B cell (primary cell): ENCODE data around the gene CLK1. TPM values are rescaled to one million over a fixed set of nuclear protein-coding genes. Genes with fewer than 3 reads are reported as not detected.

ENCODE experiments used
- ATAC-seq: fragments of 200-7000 bp; cut with Tn5 transposase; one replicate; pipeline ENCODE4 v1.10.0; 2021; ENCODE audit warnings: low read depth, mild to moderate bottlenecking, moderate number of reproducible peaks, moderate library complexity
- CTCF ChIA-PET: fragments of 350-600 bp; sonication (Branson Sonifier 250); formaldehyde crosslinking; loops from one replicate; lab custom pipeline; 2021; ENCODE audit warnings: antibody characterized with exemption, inconsistent platforms; lab: Charles Lee
- POLR2A ChIA-PET: fragments of 350-600 bp; sonication (Branson Sonifier 250); formaldehyde crosslinking; loops from one replicate; lab custom pipeline; 2021; ENCODE audit warnings: antibody characterized with exemption; lab: Charles Lee
- DNase-seq: peaks from one replicate; pipeline ENCODE4 v3.0.0; 2013
- H2AFZ ChIP-seq: 2 replicates; pipeline ENCODE4 v1.6.1; 2012; ENCODE audit warnings: mild to moderate bottlenecking, low read depth, low read length; ENCODE audit not compliant: insufficient read depth, poor library complexity, severe bottlenecking
- H3K27ac ChIP-seq, 2 donors: 1 replicate in 1 of 2; 2 replicates in 1 of 2; pipeline ENCODE4 v1.5.1; 2012 to 2013; ENCODE audit warnings: low read length in 2 of 2, mild to moderate bottlenecking in 2 of 2, moderate library complexity in 1 of 2
- H3K27me3 ChIP-seq, 4 experiments: fragments of 200-600 bp in 1 of 4; sonication (generic) in 1 of 4; replicated peaks in 1 of 4; 1 replicate in 2 of 4; 2 replicates in 2 of 4; pipeline versions ENCODE4 v1.6.1 to v1.7.0; 2013 to 2016; ENCODE audit warnings: low read length in 3 of 4, mild to moderate bottlenecking in 2 of 4, mixed read lengths in 1 of 4, moderate library complexity in 1 of 4; ENCODE audit not compliant: insufficient read depth in 4 of 4, control insufficient read depth in 3 of 4; ENCODE audit errors: control extremely low read depth in 1 of 4
- H3K36me3 ChIP-seq, 2 experiments: replicated peaks in 1 of 2; 1 replicate in 1 of 2; 2 replicates in 1 of 2; pipeline versions ENCODE4 v1.6.1 to v1.7.1; 2013; ENCODE audit warnings: low read length in 1 of 2; ENCODE audit not compliant: insufficient read depth in 2 of 2, control insufficient read depth in 1 of 2; ENCODE audit errors: control extremely low read depth in 1 of 2, extremely low read depth in 1 of 2
- H3K4me1 ChIP-seq, 2 donors: fragments of 200-600 bp in 1 of 2; sonication (generic) in 1 of 2; 1 replicate in 1 of 2; 2 replicates in 1 of 2; pipeline versions ENCODE4 v1.5.1 to v1.6.1; 2013 to 2017; ENCODE audit warnings: low read length in 2 of 2; ENCODE audit not compliant: control insufficient read depth in 2 of 2, insufficient read depth in 2 of 2
- H3K4me2 ChIP-seq: replicated peaks from 2 replicates; pipeline ENCODE3; 2012; ENCODE audit warnings: mild to moderate bottlenecking, low read depth, low read length; ENCODE audit not compliant: poor library complexity, severe bottlenecking
- H3K4me3 ChIP-seq, 5 experiments: fragments of 200-600 bp in 1 of 5; sonication (generic) in 1 of 5; 1 replicate in 3 of 5; 2 replicates in 2 of 5; pipeline versions ENCODE4 v1.5.1 to v1.7.0; 2011 to 2016; ENCODE audit warnings: low read length in 4 of 5, mild to moderate bottlenecking in 4 of 5, low read depth in 2 of 5, control low read depth in 1 of 5, moderate library complexity in 1 of 5; ENCODE audit not compliant: insufficient read depth in 1 of 5; ENCODE audit errors: control extremely low read depth in 1 of 5, extremely low read depth in 1 of 5
- H3K79me2 ChIP-seq: fragments of 200-600 bp; sonication (generic); one replicate; pipeline ENCODE4 v1.6.0; 2016; ENCODE audit warnings: low read length; ENCODE audit not compliant: control insufficient read depth, insufficient read depth
- H3K9ac ChIP-seq: fragments of 200-600 bp; sonication (generic); 2 replicates; pipeline ENCODE4 v1.6.1; 2017; ENCODE audit warnings: mild to moderate bottlenecking, low read length, moderate library complexity
- H3K9me3 ChIP-seq, 3 donors: one replicate each; pipeline versions ENCODE4 v1.6.1 to v1.7.1; 2013; ENCODE audit warnings: low read length in 2 of 3; ENCODE audit not compliant: control insufficient read depth in 2 of 3, insufficient read depth in 1 of 3; ENCODE audit errors: control extremely low read depth in 1 of 3
- H4K20me1 ChIP-seq: 2 replicates; pipeline ENCODE4 v1.6.0; 2012; ENCODE audit warnings: mild to moderate bottlenecking, low read length; ENCODE audit not compliant: insufficient read depth, control insufficient read depth, poor library complexity, severe bottlenecking
- H3K27ac Mint-ChIP-seq: one replicate; pipeline ENCODE4 v1.8.0; 2021; ENCODE audit warnings: mixed read lengths
- H3K27me3 Mint-ChIP-seq: one replicate; pipeline ENCODE4 v1.8.0; 2021; ENCODE audit warnings: mixed read lengths
- H3K4me1 Mint-ChIP-seq: one replicate; pipeline ENCODE4 v1.8.0; 2021; ENCODE audit warnings: mixed read lengths
- H3K4me3 Mint-ChIP-seq: one replicate; pipeline ENCODE4 v1.8.0; 2021; ENCODE audit warnings: mixed read lengths
- H3K9me3 Mint-ChIP-seq: one replicate; pipeline ENCODE4 v1.8.0; 2022; ENCODE audit warnings: mixed read lengths; ENCODE audit not compliant: insufficient read depth
- CTCF ChIP-seq: fragments of 200-600 bp; IDR thresholded peaks from one replicate; pipeline ENCODE4 v1.8.0; 2022; ENCODE audit warnings: antibody characterized with exemption, mild to moderate bottlenecking
- EZH2 ChIP-seq: IDR thresholded peaks from 2 replicates; pipeline ENCODE4 v1.6.1; 2012; ENCODE audit warnings: borderline replicate concordance, low read depth, mild to moderate bottlenecking, moderate library complexity, low read length; ENCODE audit not compliant: insufficient read depth, poor library complexity, severe bottlenecking
- WGBS: methylation state at CpG from one replicate; pipeline ENCODE4 v1.1.5; 2013; ENCODE audit warnings: missing lambda C conversion rate; ENCODE audit not compliant: insufficient coverage; 5-methylcytosine and 5-hydroxymethylcytosine counted together
- intact Hi-C: fragments of 100-400 bp; cut with micrococcal nuclease; formaldehyde crosslinking; loops from one replicate; pipeline ENCODE4 v1.10.0; 2022
- polyA plus RNA-seq: library from polyadenylated mRNA; depleted of rRNA; stranded (reverse); fragments of >200 nt; gene quantifications from 2 replicates; pipeline ENCODE4 v1.2.3, GENCODE V29; 2012
- total RNA-seq, 2 donors: library from RNA; stranded (reverse); fragments of 120-200 nt in 1 of 2; gene quantifications; 1 replicate in 1 of 2; 2 replicates in 1 of 2; pipeline versions ENCODE4 v1.2.3 to v1.2.4, GENCODE V29; 2013 to 2022

CLK1 gene
- total and polyA plus RNA-seq, 2 donors (not counting 1 experiment from before 2014, with no cell fraction given) = 396 to 579 TPM

GRCh38 chr2:200811333-200812121, 52.9 kb downstream of the CLK1 start, which contains the start of gene BZW1:
Gene BZW1 (plus strand): TSS chr2:200811910. CDS start chr2:200813218, 1,308 bp downstream.
- peak; percentile 80 for ATAC-seq
- Histone ChIP-seq H3K9ac (peak within 1 kb of the TSS; percentile 96), H3K79me2 (peaks cover 33% of the 10 kb centered on the region), H3K27ac (peak within 1 kb of the TSS; percentile 99), H3K4me1 (peaks cover 19 to 24% of the 10 kb centered on the region in 2 donors), H3K27me3 (no peaks in the 10 kb centered on the region), H3K4me3 (peak within 1 kb of the TSS; percentile 75 to 93 (median 92)), H3K36me3 (peaks cover 20 to 36% of the 10 kb centered on the region in 2 experiments), H4K20me1 (peaks cover 36% of the 10 kb centered on the region), H2AFZ (peak within 1 kb of the TSS; percentile 91), H3K9me3 (no peaks in the 10 kb centered on the region), H3K4me2 (peak within 1 kb of the TSS; percentile 79)
- TF ChIP-seq CTCF (no peak), EZH2 (no peak)
- intact Hi-C loops = loop anchor here (1.0 to 10.0 kb wide), 13 partner anchors 53 to 1566 kb away; partner anchors contain the start of genes BMPR2, CFLAR, CLK1 and FZD7
- ChIA-PET POLR2A (interaction anchor here (0.8 to 1.6 kb wide), 4 partner anchors 52 to 641 kb away, joined by 3 to 24 read pairs (median 6); partner anchors contain the start of genes CFLAR and CLK1), CTCF (interaction anchor here (0.9 to 2.2 kb wide), 3 partner anchors 8 to 98 kb away, joined by 3 to 10 read pairs (median 4); partner anchors contain the start of gene CLK1)
- H3K4me3 Mint-ChIP-seq = peak within 1 kb of the TSS; percentile 94
- 0% methylated on average over 50 of the region's 75 CpGs for WGBS
- H3K27me3 Mint-ChIP-seq = no peaks in the 10 kb centered on the region
- DNase-seq = peak; percentile 99
- no peaks in the 10 kb centered on the region for H3K9me3 Mint-ChIP-seq
- peaks cover 39% of the 10 kb centered on the region for H3K4me1 Mint-ChIP-seq
- peak within 1 kb of the TSS; percentile 99 for H3K27ac Mint-ChIP-seq
